GM21717 (cell line): ENCODE measurements around the gene APBB2.
"Not testable (repeated sequence)": the region's sequence is repeated elsewhere in the genome, so short reads cannot be mapped to it uniquely, and the experiment has no call there.

ENCODE experiments used
- ATAC-seq: cut with Tn5 transposase; IDR thresholded peaks from one replicate; pipeline ENCODE4 v1.9.1; 2021; ENCODE audit warnings: mild to moderate bottlenecking, moderate library complexity; ENCODE audit not compliant: unreplicated experiment

Gene APBB2

DNA sequence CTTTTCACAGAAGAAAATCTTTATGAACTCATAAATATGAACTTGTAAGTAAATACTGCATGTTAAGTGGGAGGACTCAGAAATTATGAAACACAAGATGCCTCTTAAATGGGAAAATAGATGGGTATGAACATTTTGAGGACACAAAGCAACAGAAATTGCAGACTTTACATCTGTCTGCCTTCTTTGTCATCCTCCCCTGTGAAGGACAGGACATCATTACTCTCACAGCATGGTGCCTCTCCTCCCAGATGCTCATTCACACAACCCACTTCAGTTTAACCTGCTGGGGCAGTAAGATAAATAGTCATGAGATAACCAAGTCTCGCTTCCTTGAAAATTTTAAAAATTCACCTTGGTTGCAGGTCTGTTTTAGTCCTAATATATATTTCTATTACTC, 144.5 kb downstream of the APBB2 start:
- ATAC-seq: no peak

DNA sequence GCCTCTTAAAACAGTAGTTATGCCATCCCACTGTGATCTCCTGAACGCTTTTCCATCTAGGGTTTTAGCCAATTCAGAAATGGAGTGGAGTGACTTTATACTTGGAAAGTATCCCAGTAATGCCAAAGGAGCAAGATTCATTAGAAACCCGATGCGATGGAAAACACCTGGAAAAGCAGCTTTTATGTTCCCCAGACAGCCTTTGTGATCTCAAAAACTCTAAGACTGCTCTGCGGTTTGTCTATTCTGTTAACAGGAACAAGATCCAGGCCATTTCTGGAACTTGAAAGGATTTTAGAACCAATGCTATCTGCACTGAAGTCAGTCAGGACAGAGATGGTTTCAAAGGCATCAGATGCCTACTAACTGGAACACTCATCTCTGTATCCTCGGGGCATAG, 145.1 kb downstream of the APBB2 start:
- ATAC-seq: no peak

DNA sequence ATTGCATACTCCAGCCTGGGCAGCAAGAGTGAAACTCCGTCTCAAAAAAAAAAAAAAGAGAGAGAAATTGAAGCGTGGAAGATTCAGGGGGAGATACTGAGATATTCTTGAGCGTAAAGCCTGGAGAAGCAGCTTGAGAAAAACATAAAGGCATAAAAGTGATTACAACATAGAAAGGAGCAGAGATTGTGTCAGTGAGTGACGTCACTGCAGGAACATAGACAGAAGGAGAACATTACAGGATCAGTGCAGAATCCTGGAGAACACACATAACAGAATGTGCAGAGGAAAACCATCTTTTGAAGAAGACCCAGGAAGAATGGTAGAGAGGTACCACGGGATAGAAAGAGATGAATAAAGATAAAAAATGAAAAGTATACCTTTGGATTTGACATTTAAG, 147.0 kb downstream of the APBB2 start:
- ATAC-seq: no peak

DNA sequence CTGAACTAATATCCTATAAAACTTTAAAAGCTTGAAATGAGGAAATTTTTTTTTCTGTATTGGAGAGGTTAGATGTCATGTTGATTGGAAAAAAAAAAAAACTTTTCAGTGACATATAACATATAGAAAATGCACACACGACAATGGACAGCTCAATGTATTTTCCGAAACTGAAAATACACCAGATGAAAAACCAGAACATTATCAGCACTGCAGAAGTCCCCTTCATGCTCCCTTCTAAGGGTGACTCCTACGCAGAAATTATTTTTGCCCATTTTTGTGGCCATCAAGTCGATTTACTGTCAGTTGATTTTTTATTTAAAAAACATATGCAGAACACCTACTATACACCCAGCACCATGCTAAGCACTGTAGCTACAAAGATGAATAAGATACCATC, 148.3 kb downstream of the APBB2 start:
- ATAC-seq: no peak

DNA sequence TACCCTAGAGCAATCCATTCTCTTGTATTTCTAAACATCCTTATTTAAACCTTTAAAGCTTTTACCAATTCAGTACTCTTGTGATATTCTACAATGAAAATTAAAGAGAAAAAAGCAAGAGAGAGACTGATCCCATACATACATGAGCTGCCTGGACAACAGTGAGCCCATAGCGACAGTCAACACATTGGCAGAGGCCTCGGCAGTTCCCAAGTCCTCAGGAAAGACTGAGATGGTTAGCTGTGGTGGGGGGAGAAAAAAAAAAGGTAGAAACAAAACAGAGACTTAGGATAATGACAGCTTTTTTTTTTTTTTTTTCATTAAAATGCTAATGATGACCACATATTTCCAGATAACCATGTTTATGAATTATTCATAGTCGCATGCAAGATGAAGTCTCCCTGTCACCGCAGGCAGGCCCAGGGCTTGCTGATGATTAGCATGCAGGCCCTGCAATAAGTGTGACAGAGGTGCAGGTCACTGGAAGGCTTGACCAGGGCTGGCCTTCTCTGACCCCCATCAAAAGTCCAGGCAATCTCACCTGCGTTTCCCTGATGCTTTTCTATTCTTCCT, 148.8 kb downstream of the APBB2 start:
- ATAC-seq: no peak

DNA sequence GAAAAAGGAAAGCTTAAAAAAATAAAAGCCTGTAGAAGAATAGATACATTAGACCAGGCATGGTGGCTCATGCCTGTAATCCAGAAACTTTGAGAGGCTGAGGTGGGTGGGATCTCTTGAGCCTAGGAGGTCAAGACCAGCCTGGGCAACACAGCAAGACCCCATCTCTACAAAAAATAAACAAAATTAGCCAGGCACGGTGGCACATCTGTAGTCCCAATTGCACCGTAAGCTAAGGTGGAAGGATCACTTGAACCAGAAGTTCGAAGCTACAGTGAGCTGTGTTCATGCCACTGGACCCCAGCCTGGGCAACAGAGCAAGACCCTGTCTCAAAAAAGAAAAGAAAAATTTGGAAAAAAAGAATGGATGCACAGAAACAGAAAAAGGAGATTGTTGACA, 149.4 kb downstream of the APBB2 start:
- no peak for ATAC-seq

DNA sequence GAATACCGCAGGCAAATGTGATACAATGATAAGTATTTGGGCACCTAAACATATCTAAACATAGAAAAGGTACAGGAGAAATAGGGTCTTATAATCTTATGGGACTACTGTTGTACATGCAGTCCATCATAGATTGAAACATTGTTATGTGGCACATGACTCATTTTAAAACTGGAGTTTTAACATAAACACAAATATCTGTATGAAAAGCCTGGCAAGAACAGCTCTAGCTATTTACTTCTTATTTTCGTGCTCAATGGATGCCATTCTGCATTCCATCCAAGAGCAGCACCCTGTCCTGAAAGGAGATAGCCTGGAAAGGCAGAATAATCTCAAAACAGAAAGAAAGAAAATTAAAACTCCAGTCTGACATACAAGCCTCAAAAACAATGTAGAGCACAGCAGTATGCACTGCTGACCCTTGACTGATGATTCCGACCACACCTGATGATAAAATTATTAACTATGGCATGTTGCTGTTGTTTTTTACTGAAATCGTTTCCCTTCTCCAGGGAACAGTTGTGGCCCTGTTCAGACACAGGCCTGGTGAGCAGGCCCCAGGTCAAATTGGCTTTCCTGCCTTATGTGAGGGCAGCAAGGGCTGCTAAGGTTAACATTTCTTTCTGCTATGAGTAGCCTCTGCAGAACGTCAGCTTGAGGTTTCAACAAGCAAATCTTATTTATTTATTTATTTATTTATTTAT, 152.7 kb downstream of the APBB2 start:
- ATAC-seq: no peak

DNA sequence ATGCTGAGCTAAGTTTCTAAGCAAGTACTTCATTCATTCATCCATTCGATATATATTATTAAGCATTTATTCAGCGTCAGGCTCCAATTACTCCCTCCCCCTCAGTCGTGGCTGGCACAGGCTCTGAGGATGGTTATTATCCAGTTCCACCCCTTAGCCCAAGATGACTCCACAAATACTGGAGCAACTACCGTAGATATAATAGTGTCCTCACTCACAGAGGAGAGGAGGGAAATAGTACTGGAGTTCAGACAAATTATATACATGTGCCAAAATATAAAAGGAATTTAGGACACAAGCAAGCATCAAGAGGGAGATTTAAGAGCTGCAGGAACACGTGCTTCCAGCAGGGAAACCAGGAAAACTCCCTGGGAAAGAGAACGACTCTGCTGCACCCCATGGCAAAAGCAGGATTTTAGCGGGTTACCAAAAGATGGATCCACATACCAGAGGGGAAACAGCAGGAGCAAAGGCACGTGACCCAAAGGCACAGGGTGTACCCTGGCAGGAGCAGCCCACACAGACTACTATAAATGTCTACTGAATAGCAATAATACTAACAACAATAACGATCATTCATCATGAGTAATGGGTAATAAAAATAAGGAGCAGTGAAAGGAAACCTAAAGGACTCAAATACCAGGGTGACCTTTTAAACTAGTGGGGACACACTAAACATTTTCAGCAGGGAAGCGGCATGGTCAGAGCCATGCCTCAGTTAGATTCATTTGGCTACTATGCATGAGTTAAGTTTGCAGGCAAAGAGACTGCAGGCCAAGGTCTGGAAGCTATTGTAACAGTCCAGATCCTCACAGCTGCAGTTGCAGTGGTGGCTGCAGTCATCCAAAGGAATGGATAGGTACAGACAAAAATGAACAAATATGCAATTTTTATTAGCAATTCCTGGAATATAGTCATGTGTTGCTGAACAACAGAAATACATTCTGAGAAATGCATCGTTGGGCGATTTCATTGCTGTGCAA, 153.7 kb downstream of the APBB2 start:
- ATAC-seq: no peak

DNA sequence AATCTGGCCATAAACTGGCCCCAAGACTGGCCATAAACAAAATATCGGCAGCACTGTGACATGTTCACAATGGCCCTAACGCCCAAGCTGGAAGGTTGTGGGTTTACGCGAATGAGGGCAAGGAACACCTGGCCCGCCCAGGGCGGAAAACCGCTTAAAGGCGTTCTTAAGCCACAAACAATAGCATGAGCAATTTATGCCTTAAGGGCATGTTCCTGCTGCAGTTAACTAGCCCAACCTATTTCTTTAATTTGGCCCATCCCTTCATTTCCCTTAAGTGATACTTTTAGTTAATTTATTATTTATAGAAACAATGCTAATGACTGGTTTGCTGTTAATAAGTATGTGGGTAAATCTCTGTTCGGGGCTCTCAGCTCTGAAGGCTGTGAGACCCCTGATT, 154.9 kb downstream of the APBB2 start:
- not testable (repeated sequence) for ATAC-seq

DNA sequence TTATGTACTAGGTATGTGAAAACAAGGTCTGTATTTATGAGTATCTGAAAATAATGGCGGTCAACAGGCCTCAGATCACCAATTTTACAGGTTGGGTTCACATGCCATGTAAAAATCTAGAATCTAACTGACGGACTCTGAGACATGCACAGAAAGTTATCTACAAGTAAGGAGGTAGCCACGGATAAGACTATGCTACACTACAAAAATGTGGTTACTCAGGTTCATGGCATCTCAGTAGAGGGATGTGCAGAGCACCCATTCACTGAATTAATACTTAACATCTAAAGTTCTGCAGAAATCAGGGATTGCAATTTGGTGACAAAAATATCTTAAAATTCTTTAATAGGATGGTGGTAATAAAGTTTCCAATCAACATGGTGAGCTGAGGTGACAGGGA, 155.9 kb downstream of the APBB2 start:
- ATAC-seq: no peak

DNA sequence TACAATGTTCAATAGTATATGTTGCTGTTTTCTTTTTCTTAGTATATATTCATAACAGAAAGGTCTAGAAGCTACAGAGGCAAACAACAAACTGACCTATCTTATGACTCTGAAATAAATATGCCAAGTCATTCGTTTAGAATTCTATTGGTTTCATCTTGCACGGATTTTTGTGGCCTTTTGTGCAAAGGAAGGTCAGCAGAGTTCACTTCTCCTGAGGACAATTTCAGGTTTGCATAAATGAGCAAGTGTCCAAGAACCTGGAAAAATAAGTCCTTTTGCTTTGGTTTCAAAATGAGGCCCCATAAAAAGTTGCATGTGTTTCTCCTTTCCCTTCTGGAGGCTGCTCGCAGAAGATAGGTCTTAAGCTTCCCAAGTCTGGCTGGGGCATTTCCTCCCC, 156.9 kb downstream of the APBB2 start:
- no peak for ATAC-seq

DNA sequence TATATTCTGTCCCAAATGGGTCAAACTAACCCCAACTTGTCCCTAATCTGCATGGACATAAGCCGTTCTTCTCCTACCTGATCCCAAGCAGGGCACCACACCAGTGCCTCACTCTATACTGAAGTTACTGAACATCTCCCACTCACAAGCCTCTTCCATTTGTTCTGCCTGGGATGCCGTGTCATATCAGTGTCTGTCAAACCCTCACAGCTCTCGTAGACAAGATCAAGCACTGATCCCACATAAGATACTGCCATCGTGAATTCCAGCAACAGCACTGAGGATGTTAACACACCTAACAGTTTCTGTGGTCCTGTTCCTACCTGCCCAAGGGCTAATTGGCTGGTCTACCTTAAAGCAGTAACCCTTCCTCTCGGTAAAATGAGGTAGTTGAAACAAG, 162.1 kb downstream of the APBB2 start:
- ATAC-seq: no peak

DNA sequence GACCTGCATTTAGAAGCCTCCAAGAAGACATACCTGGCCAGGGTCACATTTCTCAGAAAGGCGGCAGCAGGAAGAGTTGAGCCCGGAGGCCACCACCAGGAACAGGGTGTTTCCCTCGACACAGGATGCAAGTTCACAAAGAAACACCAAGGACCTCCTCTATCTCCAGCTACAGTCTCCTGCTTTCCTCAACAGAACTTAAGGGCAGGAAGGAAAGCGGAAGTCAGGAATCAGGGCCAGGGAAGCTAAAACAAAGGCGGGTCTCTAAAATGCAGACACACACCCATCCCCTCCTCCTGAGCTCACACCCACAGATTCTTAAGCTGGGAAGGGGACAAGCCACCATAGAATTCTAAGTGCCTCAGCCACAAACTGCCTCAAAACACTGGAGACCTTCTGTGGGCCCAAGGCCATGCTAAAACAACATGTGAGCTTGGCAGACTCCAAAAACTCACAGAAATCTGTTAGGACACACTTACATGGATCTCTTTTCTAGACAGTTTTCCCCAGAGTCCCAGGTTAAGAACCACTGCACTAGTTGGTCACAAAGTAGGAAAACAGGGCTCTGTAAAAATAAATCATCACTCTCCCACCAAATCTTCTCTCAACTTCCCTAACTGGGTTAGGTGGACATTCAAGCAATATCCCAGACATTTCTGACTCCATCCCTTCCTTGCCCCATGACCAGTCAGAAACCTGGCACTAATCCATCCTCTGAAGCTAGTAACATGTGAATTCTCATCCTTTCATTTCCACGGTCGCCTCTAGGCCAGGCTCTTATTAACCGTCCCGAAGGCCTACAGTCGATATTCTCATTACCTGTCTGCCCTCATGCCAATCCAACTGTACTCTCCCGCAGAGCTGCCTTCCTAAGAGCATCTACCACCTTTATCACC, 163.2 kb downstream of the APBB2 start:
- no peak for ATAC-seq

DNA sequence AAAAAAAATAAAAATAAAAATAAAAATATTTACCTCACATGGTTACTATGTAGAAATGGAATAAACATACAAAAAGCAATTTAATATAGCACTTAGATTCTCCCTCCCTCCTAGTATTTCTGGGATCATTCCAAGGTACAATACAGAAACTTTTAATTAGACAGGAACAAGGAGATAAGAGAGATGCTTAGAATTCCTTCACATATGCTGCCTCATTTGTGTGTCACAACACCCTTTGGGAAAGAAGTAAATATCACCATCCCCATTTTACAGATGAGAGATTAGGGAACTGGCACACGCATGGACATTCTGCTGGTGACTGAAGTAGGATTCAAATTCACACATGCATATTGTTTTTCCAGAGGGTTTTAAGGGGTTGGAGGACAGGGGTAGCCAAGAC, 164.2 kb downstream of the APBB2 start:
- ATAC-seq: no peak

DNA sequence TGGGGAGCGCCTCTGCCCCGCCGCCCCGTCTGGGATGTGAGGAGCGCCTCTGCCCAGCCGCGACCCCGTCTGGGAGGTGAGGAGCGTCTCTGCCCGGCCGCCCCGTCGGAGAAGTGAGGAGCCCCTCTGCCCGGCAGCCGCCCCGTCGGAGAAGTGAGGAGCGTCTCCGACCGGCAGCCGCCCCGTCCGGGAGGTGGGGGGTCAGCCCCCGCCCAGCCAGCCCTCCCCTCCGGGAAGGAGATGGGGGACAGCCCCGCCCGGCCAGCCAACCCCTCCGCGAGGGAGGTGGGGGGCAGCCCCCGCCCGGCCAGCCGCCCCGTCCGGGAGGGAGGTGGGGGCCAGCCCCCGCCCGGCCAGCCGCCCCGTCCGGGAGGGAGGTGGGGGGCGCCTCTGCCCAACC, 165.2 kb downstream of the APBB2 start:
- not testable (repeated sequence) for ATAC-seq

DNA sequence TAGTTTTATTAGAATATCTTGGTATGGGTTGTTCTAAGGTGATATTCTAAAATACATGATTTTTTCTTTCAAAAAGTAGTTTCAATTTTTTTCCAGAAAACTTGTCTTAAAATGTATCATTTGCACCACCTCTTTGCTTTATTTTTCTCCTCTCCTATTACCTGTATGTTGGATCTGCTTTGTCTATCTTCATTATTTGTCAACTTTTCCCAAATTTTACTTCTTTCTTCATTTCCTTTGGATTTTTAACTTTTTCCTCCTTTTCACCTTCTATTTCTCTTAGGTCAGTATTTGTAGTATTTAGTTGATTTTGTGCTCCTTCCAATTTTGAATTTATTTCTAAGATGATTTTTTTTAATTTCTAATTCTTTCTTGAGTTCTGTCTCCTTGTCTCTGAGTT, 169.6 kb downstream of the APBB2 start:
- no peak for ATAC-seq

DNA sequence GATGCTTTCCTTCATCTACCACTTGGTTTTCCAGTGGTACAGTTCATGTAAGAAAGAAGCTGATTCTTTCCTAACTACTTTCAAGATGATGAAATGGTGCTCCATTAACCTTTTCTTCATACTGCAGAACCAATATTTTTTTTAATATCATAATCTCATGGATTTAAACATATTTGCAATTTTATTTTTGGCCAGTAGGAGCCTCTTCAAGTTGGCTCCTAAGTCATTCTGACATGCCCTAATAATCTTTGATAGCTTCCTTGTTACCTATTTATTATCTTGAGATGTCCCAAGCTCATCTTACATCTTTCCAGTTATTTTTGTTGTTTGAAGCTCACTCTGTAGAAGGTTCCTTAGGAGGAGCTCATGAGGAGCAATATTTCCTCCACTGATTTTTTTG, 170.2 kb downstream of the APBB2 start:
- no peak for ATAC-seq

DNA sequence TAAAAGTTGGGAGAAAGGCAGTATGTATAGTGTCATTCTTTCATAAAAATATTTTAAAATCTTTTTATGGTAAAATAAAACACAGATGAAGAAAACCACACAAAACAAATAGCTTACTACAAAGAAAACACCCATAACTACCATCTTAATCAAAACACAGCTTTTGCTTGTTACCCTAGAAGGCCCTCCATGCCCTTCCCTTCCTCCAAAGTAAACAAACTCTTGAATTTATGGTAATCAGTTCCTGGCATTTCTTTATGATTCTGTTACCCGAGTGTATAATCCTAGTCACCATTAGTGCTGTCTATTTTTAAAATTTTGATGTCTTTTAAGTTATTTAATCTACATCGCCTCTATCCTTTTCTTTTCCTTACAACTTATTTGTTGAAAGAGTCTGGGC, 170.9 kb downstream of the APBB2 start:
- no peak for ATAC-seq

DNA sequence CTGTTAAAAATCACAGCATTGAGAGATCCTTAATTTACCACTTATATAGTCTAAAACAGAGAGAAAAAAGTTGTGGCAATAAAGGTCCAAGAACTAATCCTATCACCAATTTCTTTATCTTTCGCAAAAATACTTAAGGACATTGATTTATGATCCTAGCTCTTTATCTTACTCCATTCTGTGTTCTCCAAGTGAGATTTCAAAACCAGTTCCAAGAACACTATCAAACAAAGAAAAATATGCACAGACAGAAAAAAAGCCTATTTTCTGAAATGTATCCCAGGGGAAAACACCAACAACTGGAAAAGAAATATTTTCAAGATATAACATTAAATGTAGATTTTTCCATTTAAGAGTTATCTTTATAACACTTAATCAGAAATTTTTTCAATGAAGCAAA, 172.8 kb downstream of the APBB2 start:
- no peak for ATAC-seq

DNA sequence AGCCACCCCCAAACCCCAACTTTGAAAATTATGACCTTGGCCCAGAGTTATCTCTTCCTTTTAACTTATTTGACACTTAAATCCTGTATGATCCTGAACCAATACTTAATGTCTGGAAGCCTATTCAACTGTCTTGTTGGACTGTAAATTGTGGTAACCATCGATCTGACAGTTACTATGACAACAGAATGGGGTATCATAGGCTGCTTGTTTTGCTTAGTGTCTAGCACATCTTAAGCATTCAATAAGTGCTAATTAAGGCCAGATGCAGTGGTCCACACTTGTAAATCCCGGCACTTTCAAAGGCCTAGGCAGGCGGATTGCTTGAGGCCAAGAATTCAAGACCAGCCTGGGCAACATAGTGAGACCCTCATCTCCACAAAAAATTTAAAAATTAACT, 175.0 kb downstream of the APBB2 start:
- no peak for ATAC-seq

DNA sequence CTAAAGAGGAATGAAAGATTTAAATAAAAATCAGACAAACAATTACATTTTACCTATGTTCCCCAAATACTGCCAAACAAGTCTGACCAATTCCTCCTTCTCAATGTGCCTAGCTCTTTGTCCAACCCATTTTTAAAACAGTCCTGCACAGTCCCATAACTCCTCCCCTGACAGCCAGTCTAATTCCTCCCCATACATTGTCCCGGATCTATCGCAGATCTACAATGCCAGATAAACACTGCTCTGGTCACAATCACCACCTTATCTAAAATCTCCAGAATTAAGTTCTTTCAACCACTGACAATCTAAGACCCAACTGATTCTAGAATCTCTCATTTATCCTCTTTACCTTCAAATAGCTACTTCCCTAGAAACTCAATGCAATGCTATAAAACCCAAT, 176.0 kb downstream of the APBB2 start:
- ATAC-seq: no peak
